Retinal pigment epithelial cell (primary cell): ENCODE results near the gene TPM3.
"Not testable (repeated sequence)": the region's sequence is repeated elsewhere in the genome, so short reads cannot be mapped to it uniquely, and the experiment has no call there.

Source experiments
- DNase-seq: peaks from one replicate; pipeline ENCODE4 v3.0.0-alpha.2; 2010; ENCODE audit warnings: low read depth
- H3K4me3 ChIP-seq: 2 replicates; pipeline ENCODE4 v1.5.1; 2011; ENCODE audit warnings: mild to moderate bottlenecking, low read length, control low read depth, moderate library complexity
- TF ChIP-seq, protein P1 (sequence below): conservative IDR thresholded peaks from 2 replicates; pipeline ENCODE4 v1.5.1; 2011; ENCODE audit warnings: low read depth, low read length, control low read depth, inconsistent platforms

Gene TPM3

DNA sequence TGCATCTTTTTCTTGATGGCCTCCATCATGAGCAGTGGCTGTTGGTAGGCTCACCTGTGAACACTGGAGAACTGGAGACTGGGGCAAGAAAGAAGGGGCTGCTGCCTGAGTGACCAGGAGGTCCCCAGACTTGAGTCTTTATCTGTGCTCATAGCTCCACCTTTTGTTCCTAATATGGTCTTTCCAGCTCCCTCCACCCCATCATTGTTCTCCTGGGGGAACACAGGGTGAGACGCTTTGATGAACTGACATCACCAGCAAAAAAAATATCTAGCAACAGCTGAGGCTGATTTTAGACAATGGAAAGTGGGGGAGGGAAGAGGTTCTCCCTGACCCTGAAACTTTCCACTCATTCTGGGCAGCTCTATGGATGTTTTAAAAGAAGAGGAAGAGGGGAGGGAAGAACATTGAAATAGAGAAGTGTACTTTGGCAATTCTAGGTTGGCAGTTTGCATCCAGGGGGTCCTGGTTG lies at the start of gene TPM3:
Gene TPM3 (minus strand): TSS at position 111 of the 472 bp plus-strand sequence. CDS start 82 bp downstream, at position 29.
- DNase-seq, result no peak
- TF ChIP-seq, protein P1, sequence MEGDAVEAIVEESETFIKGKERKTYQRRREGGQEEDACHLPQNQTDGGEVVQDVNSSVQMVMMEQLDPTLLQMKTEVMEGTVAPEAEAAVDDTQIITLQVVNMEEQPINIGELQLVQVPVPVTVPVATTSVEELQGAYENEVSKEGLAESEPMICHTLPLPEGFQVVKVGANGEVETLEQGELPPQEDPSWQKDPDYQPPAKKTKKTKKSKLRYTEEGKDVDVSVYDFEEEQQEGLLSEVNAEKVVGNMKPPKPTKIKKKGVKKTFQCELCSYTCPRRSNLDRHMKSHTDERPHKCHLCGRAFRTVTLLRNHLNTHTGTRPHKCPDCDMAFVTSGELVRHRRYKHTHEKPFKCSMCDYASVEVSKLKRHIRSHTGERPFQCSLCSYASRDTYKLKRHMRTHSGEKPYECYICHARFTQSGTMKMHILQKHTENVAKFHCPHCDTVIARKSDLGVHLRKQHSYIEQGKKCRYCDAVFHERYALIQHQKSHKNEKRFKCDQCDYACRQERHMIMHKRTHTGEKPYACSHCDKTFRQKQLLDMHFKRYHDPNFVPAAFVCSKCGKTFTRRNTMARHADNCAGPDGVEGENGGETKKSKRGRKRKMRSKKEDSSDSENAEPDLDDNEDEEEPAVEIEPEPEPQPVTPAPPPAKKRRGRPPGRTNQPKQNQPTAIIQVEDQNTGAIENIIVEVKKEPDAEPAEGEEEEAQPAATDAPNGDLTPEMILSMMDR, result no peak
- no peak within 1 kb of the TSS for H3K4me3 ChIP-seq

DNA sequence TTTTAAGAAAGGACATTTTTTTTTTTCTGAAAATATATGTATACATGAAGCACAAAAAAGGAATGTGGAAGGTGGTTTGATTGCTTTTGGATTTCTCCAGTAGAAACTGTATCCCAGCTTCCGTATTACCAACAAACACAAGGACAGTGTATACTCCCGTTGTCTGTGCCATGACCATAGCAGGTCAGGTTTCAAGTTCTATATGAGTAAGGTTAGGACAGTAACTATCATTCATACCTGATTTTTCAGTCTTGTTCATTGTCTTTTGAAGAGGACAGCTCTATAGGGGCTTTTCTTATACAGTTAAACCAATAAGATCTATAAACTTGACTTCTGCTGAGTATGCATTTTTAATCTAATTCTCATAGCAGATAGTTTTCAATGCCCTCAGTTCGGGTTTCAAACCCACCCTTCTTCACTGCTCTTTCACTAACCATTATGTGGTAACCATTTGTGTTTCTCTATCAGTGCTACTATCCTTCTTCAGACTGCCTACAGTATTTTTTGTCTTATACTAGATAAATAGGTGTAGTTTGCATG lies 48.5 kb upstream of the TPM3 start:
- TF ChIP-seq, protein P1, result no peak
- DNase-seq, result no peak
- H3K4me3 ChIP-seq, result no peak overlapping the region

DNA sequence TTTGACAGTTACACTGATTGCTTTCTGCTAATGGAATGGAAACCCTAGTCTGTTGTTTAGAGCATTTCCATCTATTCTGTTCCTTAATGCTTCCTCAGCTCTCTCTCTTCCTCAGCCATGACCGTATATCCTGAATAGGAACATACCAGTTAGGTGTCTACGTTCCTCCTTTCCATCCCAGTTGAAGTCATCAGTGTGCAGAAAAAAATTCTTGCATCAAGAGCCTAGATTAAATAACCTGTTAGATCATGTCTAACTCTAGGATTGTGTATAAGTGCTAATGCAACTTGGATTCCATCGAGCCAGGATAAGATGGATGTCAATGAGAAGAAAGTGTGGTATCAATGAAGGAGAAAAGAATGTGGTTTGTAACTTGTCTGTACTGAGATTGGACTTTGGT lies 47.6 kb upstream of the TPM3 start:
- TF ChIP-seq, protein P1, result no peak
- DNase-seq, result no peak
- no peak overlapping the region for H3K4me3 ChIP-seq

DNA sequence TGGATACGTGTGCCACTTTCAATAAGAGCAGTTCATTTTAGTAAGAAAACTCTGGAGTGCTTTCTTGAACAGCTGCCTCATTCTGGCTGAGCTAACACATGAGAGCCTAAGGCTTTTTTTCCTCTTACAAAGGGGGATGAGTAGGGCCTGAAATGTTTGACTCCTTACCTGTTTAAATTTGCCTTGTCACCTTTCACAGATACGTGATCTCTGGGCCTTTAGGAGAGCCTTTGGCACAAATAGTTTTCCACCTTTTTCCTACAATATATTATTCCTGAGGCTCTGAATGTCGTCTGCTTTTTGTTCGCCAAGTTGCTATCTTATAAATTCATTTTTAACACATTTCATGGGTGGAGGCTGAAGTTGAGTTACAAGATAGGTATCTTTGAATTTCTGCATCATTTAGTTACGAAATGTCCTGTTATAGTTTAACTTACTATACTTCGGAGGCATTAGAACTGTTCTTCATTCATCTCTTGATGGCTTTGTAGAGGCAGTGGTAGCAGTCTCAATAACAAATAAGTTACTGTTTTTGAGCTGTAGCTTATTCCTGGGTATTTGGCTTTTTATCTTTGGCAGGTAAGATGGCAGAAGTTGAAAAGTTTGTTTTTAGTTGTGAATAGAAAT lies 46.1 kb upstream of the TPM3 start:
- TF ChIP-seq, protein P1, result no peak
- no peak overlapping the region for H3K4me3 ChIP-seq

DNA sequence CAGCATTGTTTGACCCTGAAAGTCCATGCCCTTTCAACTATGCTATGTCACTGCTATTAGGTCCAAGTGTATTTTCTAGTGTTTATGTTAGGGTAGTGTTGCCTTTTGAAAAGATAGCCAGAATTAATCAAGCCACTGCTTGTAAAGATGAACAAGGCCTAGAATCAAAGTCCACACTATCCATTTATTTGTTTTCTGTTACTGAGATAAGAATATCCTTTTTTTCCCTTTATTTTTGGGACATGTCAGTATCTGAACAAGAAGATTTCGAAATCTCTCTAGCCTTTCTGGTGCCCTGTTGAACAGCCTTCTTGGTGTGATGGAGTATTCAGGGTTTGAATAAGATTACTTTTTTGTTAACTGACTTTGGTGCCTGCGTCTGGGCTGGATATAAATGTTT lies 45.5 kb upstream of the TPM3 start:
- no peak for DNase-seq
- no peak overlapping the region for H3K4me3 ChIP-seq
- TF ChIP-seq, protein P1, result no peak

More for the DNA sequence above, 46.1 kb upstream of the TPM3 start:
- DNase-seq, result no peak

DNA sequence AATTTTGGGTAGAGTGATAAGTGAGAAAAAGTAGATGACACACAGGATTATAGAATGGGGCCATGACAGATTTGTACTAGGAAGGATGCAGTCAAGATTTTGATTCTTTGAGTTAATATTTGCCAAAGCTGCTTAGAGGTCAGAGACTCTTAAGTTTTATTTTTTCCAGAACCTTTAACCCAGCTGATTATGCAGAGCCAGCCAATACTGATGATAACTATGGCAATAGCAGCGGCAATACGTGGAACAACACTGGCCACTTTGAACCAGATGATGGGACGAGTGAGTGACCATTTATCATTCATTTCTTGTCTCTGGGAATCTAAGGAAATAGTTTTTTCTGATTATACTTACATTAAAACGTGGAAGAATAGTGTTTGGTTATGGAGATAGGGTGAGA lies 45.0 kb upstream of the TPM3 start:
- DNase-seq, result no peak
- TF ChIP-seq, protein P1, result no peak
- H3K4me3 ChIP-seq, result no peak overlapping the region

DNA sequence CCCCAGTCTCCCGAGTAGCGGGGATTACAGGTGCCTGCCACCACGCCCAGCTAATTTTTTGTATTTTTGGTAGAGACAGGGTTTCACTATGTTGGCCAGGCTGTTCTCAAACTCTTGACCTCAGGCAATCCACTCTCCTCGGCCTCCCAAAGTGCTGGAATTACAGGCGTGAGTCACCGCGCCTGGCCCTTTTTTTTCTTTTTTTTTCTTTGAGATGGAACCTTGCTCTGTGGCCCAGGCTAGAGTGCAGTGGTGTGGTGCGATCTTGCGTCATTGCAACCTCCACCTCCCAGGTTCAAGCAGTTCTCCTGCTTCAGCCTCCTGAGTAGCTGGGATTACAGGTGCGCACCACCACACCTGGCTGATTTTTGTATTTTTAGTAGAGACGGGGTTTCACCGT lies 41.2 kb upstream of the TPM3 start:
- not testable (repeated sequence) for H3K4me3 ChIP-seq

DNA sequence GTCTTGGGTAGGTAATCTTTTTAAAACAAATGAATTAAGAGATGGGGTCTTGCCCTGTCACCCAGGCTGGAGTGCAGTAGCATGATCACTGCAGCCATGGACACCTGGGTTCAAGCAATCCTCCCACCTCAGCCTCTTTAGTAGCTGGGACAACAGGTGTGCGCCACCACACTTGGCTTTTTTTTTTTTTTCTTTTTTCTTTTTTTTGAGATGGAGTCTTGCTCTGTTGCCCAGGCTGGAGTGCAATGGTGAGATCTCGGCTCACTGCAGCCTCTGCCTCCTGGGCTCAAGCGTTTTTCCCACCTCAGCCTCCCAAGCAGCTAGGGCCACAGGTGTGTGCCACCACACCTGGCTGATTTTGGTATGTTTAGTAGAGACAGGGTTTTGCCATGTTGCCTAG lies 39.2 kb upstream of the TPM3 start:
- not testable (repeated sequence) for H3K4me3 ChIP-seq

More for the DNA sequence above, 41.2 kb upstream of the TPM3 start:
- not testable (repeated sequence) for DNase-seq

More for the DNA sequence above, 39.2 kb upstream of the TPM3 start:
- DNase-seq, result not testable (repeated sequence)
